ENCODE measurements around the gene EPB41L4A. TPM values are rescaled to one million over a fixed set of nuclear protein-coding genes. Genes with fewer than 3 reads are reported as not detected.
"Not testable (repeated sequence)": the region's sequence is repeated elsewhere in the genome, so short reads cannot be mapped to it uniquely, and the experiment has no call there.

The EPB41L4A gene
- 10 to 100 TPM; 15.4 to 31.7 (median 27.6) TPM for polyA plus RNA-seq (ENCODE audit: insufficient read length in 4 of 4)

- peak in 2 of 4 donors; percentile 44 to 57 for DNase-seq (ENCODE audit: low read depth in 4 of 4, low spot score in 3 of 4)
Measured at GRCh38 chr5:112419164-112419985, at the start of gene EPB41L4A. TSS of gene EPB41L4A (minus strand) at chr5:112419277. CDS start at chr5:112419039, 238 bp downstream.

- DNase-seq (ENCODE audit: low read depth in 4 of 4, low spot score in 3 of 4): no peak
Measured at GRCh38 chr5:112467485-112467884, 48.4 kb upstream of the EPB41L4A start.

GRCh38 chr5:112466261-112466660 lies 47.2 kb upstream of the EPB41L4A start:
- not testable (repeated sequence) for DNase-seq (ENCODE audit: low read depth in 4 of 4, low spot score in 3 of 4)

GRCh38 chr5:112447187-112447760 lies 28.2 kb upstream of the EPB41L4A start:
- not testable (repeated sequence) for DNase-seq (ENCODE audit: low read depth in 4 of 4, low spot score in 3 of 4)

- DNase-seq (ENCODE audit: low read depth in 4 of 4, low spot score in 3 of 4): no peak
Measured at GRCh38 chr5:112445626-112446350, 26.7 kb upstream of the EPB41L4A start.

- not testable (repeated sequence) for DNase-seq (ENCODE audit: low read depth in 4 of 4, low spot score in 3 of 4)
Measured at GRCh38 chr5:112443932-112444331, 24.9 kb upstream of the EPB41L4A start.

GRCh38 chr5:112440031-112440430 lies 21.0 kb upstream of the EPB41L4A start:
- no peak for DNase-seq (ENCODE audit: low read depth in 4 of 4, low spot score in 3 of 4)

GRCh38 chr5:112436144-112436543 lies 17.1 kb upstream of the EPB41L4A start:
- DNase-seq (ENCODE audit: low read depth in 4 of 4, low spot score in 3 of 4): no peak

- DNase-seq (ENCODE audit: low read depth in 4 of 4, low spot score in 3 of 4): no peak
Measured at GRCh38 chr5:112434641-112435040, 15.6 kb upstream of the EPB41L4A start.

GRCh38 chr5:112426202-112426601 lies 7.1 kb upstream of the EPB41L4A start:
- DNase-seq (ENCODE audit: low read depth in 4 of 4, low spot score in 3 of 4): not testable (repeated sequence)

GRCh38 chr5:112419986-112420864 lies 1.1 kb upstream of the EPB41L4A start:
- peak; percentile 73 to 81 (median 81) for DNase-seq (ENCODE audit: low read depth in 4 of 4, low spot score in 3 of 4)

GRCh38 chr5:112418659-112419163 lies 366 bp downstream of the EPB41L4A start:
- no peak for DNase-seq (ENCODE audit: low read depth in 4 of 4, low spot score in 3 of 4)

- DNase-seq (ENCODE audit: low read depth in 4 of 4, low spot score in 3 of 4): peak in 2 of 4 donors; percentile 29 to 38
Measured at GRCh38 chr5:112417931-112418658, 982 bp downstream of the EPB41L4A start.

- DNase-seq (ENCODE audit: low read depth in 4 of 4, low spot score in 3 of 4): no peak
Measured at GRCh38 chr5:112415552-112415951, 3.5 kb downstream of the EPB41L4A start.

- no peak for DNase-seq (ENCODE audit: low read depth in 4 of 4, low spot score in 3 of 4)
Measured at GRCh38 chr5:112413611-112414010, 5.5 kb downstream of the EPB41L4A start.

- no peak for DNase-seq (ENCODE audit: low read depth in 4 of 4, low spot score in 3 of 4)
Measured at GRCh38 chr5:112412346-112412745, 6.7 kb downstream of the EPB41L4A start.

GRCh38 chr5:112411903-112412302 lies 7.2 kb downstream of the EPB41L4A start:
- no peak for DNase-seq (ENCODE audit: low read depth in 4 of 4, low spot score in 3 of 4)

- DNase-seq (ENCODE audit: low read depth in 4 of 4, low spot score in 3 of 4): no peak
Measured at GRCh38 chr5:112407666-112408065, 11.4 kb downstream of the EPB41L4A start.

- no peak for DNase-seq (ENCODE audit: low read depth in 4 of 4, low spot score in 3 of 4)
Measured at GRCh38 chr5:112407240-112407639, 11.8 kb downstream of the EPB41L4A start.

All from left renal pelvis (tissue), 4 donors.